Mononuclear cell (primary cell): ENCODE data around the gene CDK5RAP1. TPM values are rescaled to one million over a fixed set of nuclear protein-coding genes. Genes with fewer than 3 reads are reported as not detected.
"Not testable (repeated sequence)": the region's sequence is repeated elsewhere in the genome, so short reads cannot be mapped to it uniquely, and the experiment has no call there.

Experiments
- H3K27me3 ChIP-seq: 2 replicates; pipeline ENCODE4 v1.6.0; 2011; ENCODE audit warnings: low read length, control low read depth; ENCODE audit not compliant: insufficient read depth
- H3K4me1 ChIP-seq: 2 replicates; pipeline ENCODE4 v1.5.1; 2011; ENCODE audit warnings: mild to moderate bottlenecking, low read length, control low read depth; ENCODE audit not compliant: insufficient read depth
- H3K4me3 ChIP-seq: 2 replicates; pipeline ENCODE4 v1.5.1; 2011; ENCODE audit warnings: mild to moderate bottlenecking, low read length, moderate library complexity
- H3K9me3 ChIP-seq: 2 replicates; pipeline ENCODE4 v1.5.1; 2011; ENCODE audit warnings: low read depth, mild to moderate bottlenecking, control low read depth, low read length
- total RNA-seq: library from RNA; depleted of rRNA; stranded (reverse); fragments of >200 nt; gene quantifications from one replicate; pipeline ENCODE4 v1.2.3, GENCODE V29; 2012

Gene CDK5RAP1
- total RNA-seq, 1 donor: 34.6 TPM

- no peaks in the 10 kb centered on the region for H3K9me3 ChIP-seq
- no peaks in the 10 kb centered on the region for H3K4me1 ChIP-seq
- no peak overlapping the region for H3K4me3 ChIP-seq
- H3K27me3 ChIP-seq: no peaks in the 10 kb centered on the region
Measured at GRCh38 chr20:33433465-33434234, 32.3 kb upstream of the CDK5RAP1 start.

GRCh38 chr20:33431797-33432381 is 30.6 kb upstream of the CDK5RAP1 start:
- H3K9me3 ChIP-seq: no peaks in the 10 kb centered on the region
- H3K4me3 ChIP-seq: no peak overlapping the region
- H3K27me3 ChIP-seq: no peaks in the 10 kb centered on the region
- no peaks in the 10 kb centered on the region for H3K4me1 ChIP-seq

DNA sequence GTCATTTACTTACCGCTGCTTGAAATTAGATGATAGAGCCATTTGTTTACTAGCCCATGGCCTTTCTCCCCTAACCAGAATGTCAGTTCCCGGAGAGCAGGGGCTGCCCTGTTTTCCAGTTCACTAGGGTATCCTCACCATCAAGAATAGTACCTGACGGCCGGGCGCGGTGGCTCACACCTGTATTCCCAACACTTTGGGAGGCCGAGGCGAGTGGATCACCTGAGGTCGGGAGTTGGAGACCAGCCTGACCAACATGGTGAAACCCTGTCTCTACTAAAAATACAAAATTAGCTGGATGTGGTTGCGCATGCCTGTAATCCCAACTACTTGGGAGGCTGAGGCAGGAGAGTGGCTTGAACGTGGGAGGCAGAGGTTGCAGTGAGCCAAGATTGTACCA is 22.6 kb upstream of the CDK5RAP1 start:
- H3K4me1 ChIP-seq, H3K4me3 ChIP-seq, H3K9me3 ChIP-seq, H3K27me3 ChIP-seq: not testable (repeated sequence)

GRCh38 chr20:33423141-33423834 is 22.0 kb upstream of the CDK5RAP1 start:
- Histone ChIP-seq H3K4me3 (no peak overlapping the region), H3K9me3 (no peaks in the 10 kb centered on the region), H3K4me1 (no peaks in the 10 kb centered on the region), H3K27me3 (no peaks in the 10 kb centered on the region)

DNA sequence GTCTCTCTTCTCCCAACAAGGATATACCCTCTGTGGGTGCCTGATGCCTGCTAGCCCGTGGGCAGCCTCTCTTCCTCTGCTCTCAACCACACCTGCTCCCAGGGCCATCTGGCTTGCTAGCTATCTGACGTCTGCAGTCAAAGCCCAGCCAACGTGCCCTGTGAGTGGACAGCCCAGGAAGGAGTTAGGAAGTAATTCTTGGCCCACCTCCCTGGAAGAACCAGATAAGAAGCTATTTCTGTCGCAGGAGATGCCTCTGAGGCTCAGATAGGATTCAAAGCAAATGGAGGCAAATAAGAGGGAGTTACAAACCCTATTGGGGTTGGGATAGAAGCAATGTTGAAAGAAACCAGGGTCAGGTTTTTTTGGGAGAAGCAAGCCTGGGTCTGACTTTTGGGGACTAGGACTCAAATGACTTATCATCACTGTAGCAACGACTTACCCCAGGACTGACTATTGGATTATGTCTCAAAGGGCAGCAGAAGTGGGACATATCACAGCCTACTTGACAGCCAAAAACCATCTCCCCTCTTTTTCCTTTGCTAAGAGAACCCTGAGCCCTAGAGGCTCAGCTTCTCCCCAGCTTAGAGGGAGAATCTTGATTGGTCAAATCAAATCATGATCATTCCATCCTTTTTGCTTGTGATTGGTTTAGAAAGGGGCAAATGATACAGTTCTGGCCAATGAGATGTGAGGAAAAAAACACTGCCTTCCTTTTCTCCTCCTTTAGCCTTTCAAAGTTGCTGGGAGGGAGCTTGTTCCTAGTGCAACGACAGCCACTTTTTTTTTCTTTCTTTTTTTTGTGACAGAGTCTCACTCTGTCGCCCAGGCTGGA is 18.0 kb upstream of the CDK5RAP1 start:
- no peaks in the 10 kb centered on the region for H3K4me1 ChIP-seq
- H3K27me3 ChIP-seq: no peaks in the 10 kb centered on the region

GRCh38 chr20:33418033-33418432 is 16.7 kb upstream of the CDK5RAP1 start:
- Histone ChIP-seq H3K27me3 (no peaks in the 10 kb centered on the region), H3K4me1 (no peaks in the 10 kb centered on the region), H3K9me3 (no peaks in the 10 kb centered on the region), H3K4me3 (no peak overlapping the region)

More for the DNA sequence above, 18.0 kb upstream of the CDK5RAP1 start:
- no peaks in the 10 kb centered on the region for H3K9me3 ChIP-seq
- H3K4me3 ChIP-seq: no peak overlapping the region

GRCh38 chr20:33415948-33416347 is 14.6 kb upstream of the CDK5RAP1 start:
- no peaks in the 10 kb centered on the region for H3K4me1 ChIP-seq
- no peaks in the 10 kb centered on the region for H3K9me3 ChIP-seq
- no peaks in the 10 kb centered on the region for H3K27me3 ChIP-seq
- H3K4me3 ChIP-seq: no peak overlapping the region

DNA sequence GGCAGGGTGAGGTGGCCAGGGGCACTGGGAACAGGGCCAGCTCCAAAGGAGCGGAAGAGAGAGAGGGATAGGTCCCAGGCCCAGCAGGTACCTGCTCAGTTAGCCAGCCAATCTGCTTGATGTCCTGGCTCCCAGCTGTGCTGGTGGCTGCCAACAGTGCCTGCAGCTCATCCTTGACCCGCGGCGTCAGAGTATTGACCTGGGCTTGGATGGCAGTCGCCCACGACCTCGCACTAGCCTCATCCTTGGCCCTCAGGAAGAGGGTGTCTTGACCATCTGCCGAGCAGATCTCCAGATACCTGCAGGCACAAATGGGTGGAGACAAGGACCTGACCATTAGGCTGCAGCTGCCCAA is 11.1 kb upstream of the CDK5RAP1 start:
- H3K27me3 ChIP-seq: no peaks in the 10 kb centered on the region
- no peaks in the 10 kb centered on the region for H3K9me3 ChIP-seq
- no peak overlapping the region for H3K4me3 ChIP-seq
- peaks cover 15% of the 10 kb centered on the region for H3K4me1 ChIP-seq

DNA sequence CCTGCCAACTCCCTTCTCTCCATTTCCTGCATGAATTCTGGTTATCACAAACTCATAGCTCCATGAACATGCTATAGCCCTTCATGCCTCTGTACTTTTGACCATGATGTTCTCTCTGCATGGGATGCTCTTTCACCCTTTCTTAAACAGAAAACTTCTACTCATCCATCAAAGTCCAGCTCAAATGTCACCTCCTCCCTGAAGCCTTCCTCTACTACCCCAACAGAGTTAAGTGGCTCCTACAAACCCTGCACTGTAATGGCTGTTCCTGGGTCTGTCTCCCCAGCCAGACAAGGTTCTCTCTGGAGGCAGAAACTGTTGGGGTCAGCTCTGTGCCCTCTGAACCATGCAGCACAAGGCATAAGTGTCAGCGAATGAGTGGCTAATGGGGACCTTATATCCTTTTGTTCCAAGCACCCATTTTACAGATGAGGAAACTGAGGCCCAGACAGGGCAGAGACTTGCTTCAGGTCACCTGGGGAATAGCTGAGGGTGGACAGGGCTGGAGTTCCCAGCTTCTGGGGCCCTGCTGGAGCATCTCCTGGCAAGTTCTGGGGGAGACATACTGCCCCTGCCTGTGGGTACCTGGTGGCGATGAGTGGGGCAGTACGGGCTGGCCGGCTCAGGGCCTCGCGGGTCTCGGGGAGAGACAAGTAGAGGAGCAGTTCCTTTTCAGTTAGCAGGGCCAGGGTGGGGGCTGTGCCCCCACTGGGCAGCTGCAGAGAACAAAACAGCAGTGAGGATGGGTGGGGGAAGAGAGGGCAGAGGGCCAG is 10.6 kb upstream of the CDK5RAP1 start:
- no peaks in the 10 kb centered on the region for H3K27me3 ChIP-seq
- no peaks in the 10 kb centered on the region for H3K9me3 ChIP-seq
- H3K4me3 ChIP-seq: no peak overlapping the region
- H3K4me1 ChIP-seq: peaks cover 15% of the 10 kb centered on the region

- Histone ChIP-seq H3K9me3 (no peaks in the 10 kb centered on the region), H3K4me3 (no peak overlapping the region), H3K27me3 (no peaks in the 10 kb centered on the region), H3K4me1 (peaks cover 15% of the 10 kb centered on the region)
Measured at GRCh38 chr20:33411242-33411641, 9.9 kb upstream of the CDK5RAP1 start.

DNA sequence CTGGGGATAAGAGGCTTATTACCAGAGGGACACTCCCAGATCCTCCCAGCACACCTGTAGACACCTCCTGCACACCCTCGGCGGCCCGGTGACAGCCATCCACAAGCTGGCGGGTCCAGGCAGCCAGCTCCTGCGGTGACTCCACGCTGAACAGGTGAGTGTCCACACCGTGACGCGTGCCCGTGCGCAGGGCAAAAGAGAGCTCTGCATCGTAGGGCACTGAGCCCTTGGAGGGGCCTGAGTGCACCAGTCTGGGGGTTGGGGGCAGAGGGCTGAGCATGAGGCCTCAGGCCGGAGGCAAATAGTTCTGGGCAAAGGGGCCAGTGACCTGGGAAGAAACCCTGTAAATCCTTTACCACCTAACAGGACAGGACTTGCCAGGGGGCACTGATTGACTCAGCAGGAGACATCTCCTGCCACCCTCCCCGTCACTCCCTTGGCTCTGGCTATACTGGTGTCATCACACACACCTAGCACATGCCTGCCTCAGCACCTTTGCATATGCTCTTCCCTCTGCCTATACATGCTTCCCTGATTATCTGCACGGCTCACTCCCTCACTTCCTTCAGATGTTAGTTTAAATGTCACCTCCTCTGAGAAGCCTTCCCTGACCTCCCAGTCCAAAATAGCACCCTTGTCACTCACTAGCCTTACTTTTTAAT is 8.9 kb upstream of the CDK5RAP1 start:
- no peaks in the 10 kb centered on the region for H3K9me3 ChIP-seq
- H3K4me1 ChIP-seq: peaks cover 15% of the 10 kb centered on the region
- H3K27me3 ChIP-seq: no peaks in the 10 kb centered on the region
- no peak overlapping the region for H3K4me3 ChIP-seq

DNA sequence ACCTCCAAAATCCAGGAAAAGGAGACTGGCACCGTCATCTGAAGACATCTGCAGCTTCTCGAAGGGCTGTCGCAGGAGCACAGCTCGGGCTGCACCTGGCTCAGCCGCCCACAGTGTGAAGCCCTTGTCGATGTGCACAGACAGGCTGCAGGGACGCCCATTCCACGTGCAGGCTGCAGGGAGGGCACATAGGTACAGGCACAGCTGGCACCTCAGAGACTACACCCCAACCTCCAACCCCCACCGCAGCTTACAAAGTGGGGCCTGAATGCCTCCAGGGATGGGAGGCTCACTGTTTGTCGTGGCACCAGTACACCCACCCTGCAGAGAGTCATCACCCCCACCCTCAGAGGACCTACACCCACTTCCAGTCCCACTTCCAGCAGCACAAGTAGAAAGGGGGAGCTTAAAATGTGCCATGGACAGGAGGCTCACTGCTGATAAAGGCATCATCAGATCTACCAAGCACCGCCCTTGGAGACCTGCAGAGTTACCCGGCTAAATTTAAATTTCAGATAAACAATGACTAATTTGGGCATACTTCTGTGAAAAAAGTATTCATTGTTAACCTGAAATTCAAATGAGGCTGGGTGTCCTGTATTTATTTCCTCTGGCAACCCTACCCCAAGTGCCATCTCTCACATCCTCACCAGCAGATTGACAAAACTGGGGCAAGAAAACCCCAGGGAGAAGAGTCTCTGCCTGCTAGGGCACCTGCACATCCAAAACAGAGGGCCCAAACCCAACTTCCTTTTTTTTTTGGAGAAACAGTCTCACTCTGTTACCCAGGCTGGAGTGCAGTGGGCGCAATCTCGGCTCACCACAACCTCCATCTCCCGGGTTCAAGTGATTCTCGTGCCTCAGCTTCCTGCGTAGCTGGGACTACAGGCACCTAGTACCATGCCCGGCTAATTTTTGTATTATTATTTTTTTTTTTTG is 7.7 kb upstream of the CDK5RAP1 start:
- peaks cover 15% of the 10 kb centered on the region for H3K4me1 ChIP-seq
- no peak overlapping the region for H3K4me3 ChIP-seq
- H3K9me3 ChIP-seq: no peaks in the 10 kb centered on the region
- no peaks in the 10 kb centered on the region for H3K27me3 ChIP-seq

- Histone ChIP-seq H3K27me3 (no peaks in the 10 kb centered on the region), H3K9me3 (no peaks in the 10 kb centered on the region), H3K4me1 (peaks cover 15% of the 10 kb centered on the region), H3K4me3 (no peak overlapping the region)
Measured at GRCh38 chr20:33408313-33408712, 7.0 kb upstream of the CDK5RAP1 start.
